Karpas-422 (cell line): ENCODE measurements around the gene ANKRD6. TPM values are rescaled to one million over a fixed set of nuclear protein-coding genes. Genes with fewer than 3 reads are reported as not detected.

Source experiments
- DNase-seq: peaks from one replicate; pipeline ENCODE4 v3.0.0-alpha.2; 2015
- H2AFZ ChIP-seq: fragments of 200-600 bp; sonication (generic); 2 replicates; pipeline ENCODE4 v1.6.1; 2014; ENCODE audit warnings: antibody characterized with exemption, low read length, mixed read lengths
- H3K27ac ChIP-seq: fragments of 200-600 bp; sonication (generic); 2 replicates; pipeline ENCODE4 v1.5.1; 2014; ENCODE audit warnings: mild to moderate bottlenecking, low read length, moderate library complexity
- H3K27me3 ChIP-seq: fragments of 200-600 bp; sonication (generic); 2 replicates; pipeline ENCODE4 v1.6.1; 2014; ENCODE audit warnings: low read length, mixed read lengths
- H3K36me3 ChIP-seq: fragments of 200-600 bp; sonication (generic); 2 replicates; pipeline ENCODE4 v1.6.1; 2014; ENCODE audit warnings: low read length, mixed read lengths; ENCODE audit not compliant: insufficient read depth
- H3K4me1 ChIP-seq: fragments of 200-600 bp; sonication (generic); 2 replicates; pipeline ENCODE4 v1.6.1; 2014; ENCODE audit warnings: mild to moderate bottlenecking, low read length, mixed read lengths
- H3K4me2 ChIP-seq: fragments of 200-600 bp; sonication (generic); 2 replicates; pipeline ENCODE4 v1.6.1; 2014; ENCODE audit warnings: low read length, low read depth, mild to moderate bottlenecking; ENCODE audit not compliant: poor library complexity, severe bottlenecking
- H3K4me3 ChIP-seq: fragments of 200-600 bp; sonication (generic); 2 replicates; pipeline ENCODE4 v1.5.1; 2014; ENCODE audit warnings: mild to moderate bottlenecking, antibody characterized with exemption, low read length, mixed read lengths
- H3K79me2 ChIP-seq: fragments of 200-600 bp; sonication (generic); 2 replicates; pipeline ENCODE4 v1.6.1; 2014; ENCODE audit warnings: mild to moderate bottlenecking, low read length, mixed read lengths
- H3K9ac ChIP-seq: fragments of 200-600 bp; sonication (generic); 2 replicates; pipeline ENCODE4 v1.6.0; 2014; ENCODE audit warnings: low read length
- H3K9me2 ChIP-seq: fragments of 200-600 bp; sonication (generic), shearing (Covaris generic); replicated peaks from 2 replicates; pipeline ENCODE4 v1.6.0; 2014; ENCODE audit warnings: mild to moderate bottlenecking, low read length, moderate library complexity; ENCODE audit not compliant: insufficient read depth
- H3K9me3 ChIP-seq: fragments of 300-700, 200-600 bp; sonication (generic); 2 replicates; pipeline ENCODE4 v1.6.1; 2014; ENCODE audit warnings: low read length, mixed read lengths
- H4K20me1 ChIP-seq: fragments of 200-600 bp; sonication (generic); 2 replicates; pipeline ENCODE4 v1.6.1; 2014; ENCODE audit warnings: mild to moderate bottlenecking, antibody characterized with exemption, low read length, low read depth; ENCODE audit not compliant: insufficient read depth
- total RNA-seq: library from RNA; depleted of rRNA; stranded (reverse); fragments of >200 nt; shearing (Covaris generic); gene quantifications from 2 replicates; pipeline ENCODE4 v1.2.3, GENCODE V29; 2014; ENCODE audit warnings: low replicate concordance; rRNA removed

The ANKRD6 gene
- not detected in 2 replicates for total RNA-seq

- no peaks in the 10 kb centered on the region for H3K79me2 ChIP-seq
- H3K27me3 ChIP-seq, result no peaks in the 10 kb centered on the region
- H3K27ac ChIP-seq, result no peak within 1 kb of the TSS
- H3K9me3 ChIP-seq, result no peaks in the 10 kb centered on the region
- no peaks in the 10 kb centered on the region for H3K4me1 ChIP-seq
- peak; percentile 82 for DNase-seq
- H3K4me3 ChIP-seq, result no peak within 1 kb of the TSS
- H3K4me2 ChIP-seq, result no peak within 1 kb of the TSS
- no peaks in the 10 kb centered on the region for H3K36me3 ChIP-seq
- no peaks in the 10 kb centered on the region for H4K20me1 ChIP-seq
- H3K9ac ChIP-seq, result no peak within 1 kb of the TSS
- H2AFZ ChIP-seq, result no peak within 1 kb of the TSS
- H3K9me2 ChIP-seq, result no peaks in the 10 kb centered on the region
These were observed at the start of gene ANKRD6 for GRCh38 chr6:89432875-89433251. TSS of gene ANKRD6 (plus strand) at chr6:89433152. CDS start at chr6:89566977, 133,825 bp downstream.

GRCh38 chr6:89385156-89385667, 47.7 kb upstream of the ANKRD6 start:
- H3K4me2 ChIP-seq, result peak overlapping the region; percentile 43
- DNase-seq, result peak; percentile 67
- no peaks in the 10 kb centered on the region for H3K9me3 ChIP-seq
- H3K27me3 ChIP-seq, result no peaks in the 10 kb centered on the region
- H3K4me1 ChIP-seq, result peaks cover 38% of the 10 kb centered on the region
- no peak overlapping the region for H2AFZ ChIP-seq
- no peaks in the 10 kb centered on the region for H3K36me3 ChIP-seq
- H4K20me1 ChIP-seq, result 0 out of 2 replicates have a peak, but pooled peaks cover 3% of the 10 kb centered on the region
- H3K9me2 ChIP-seq, result no peaks in the 10 kb centered on the region
- no peak overlapping the region for H3K9ac ChIP-seq
- no peaks in the 10 kb centered on the region for H3K79me2 ChIP-seq
- no peak overlapping the region for H3K27ac ChIP-seq
- no peak overlapping the region for H3K4me3 ChIP-seq

GRCh38 chr6:89385846-89386245, 47.1 kb upstream of the ANKRD6 start:
- Histone ChIP-seq H3K4me2 (peak overlapping the region; percentile 43), H2AFZ (no peak overlapping the region), H3K36me3 (no peaks in the 10 kb centered on the region), H3K9me2 (no peaks in the 10 kb centered on the region), H3K27me3 (no peaks in the 10 kb centered on the region), H4K20me1 (0 out of 2 replicates have a peak, but pooled peaks cover 3% of the 10 kb centered on the region), H3K27ac (no peak overlapping the region), H3K4me3 (no peak overlapping the region), H3K9ac (no peak overlapping the region), H3K79me2 (no peaks in the 10 kb centered on the region), H3K4me1 (peaks cover 38% of the 10 kb centered on the region), H3K9me3 (no peaks in the 10 kb centered on the region)
- peak; percentile 41 for DNase-seq

- Histone ChIP-seq H3K4me2 (peak overlapping the region; percentile 70), H2AFZ (no peak overlapping the region)
- DNase-seq, result peak; percentile 38
These were observed 45.9 kb upstream of the ANKRD6 start for GRCh38 chr6:89386917-89387491.

GRCh38 chr6:89387516-89388201, 45.3 kb upstream of the ANKRD6 start:
- peak overlapping the region; percentile 70 for H3K4me2 ChIP-seq

More at GRCh38 chr6:89386917-89387491, 45.9 kb upstream of the ANKRD6 start:
- H4K20me1 ChIP-seq, result 0 out of 2 replicates have a peak, but pooled peaks cover 3% of the 10 kb centered on the region
- peak overlapping the region; percentile 38; the same call in 1 of the 2 replicates for H3K4me3 ChIP-seq
- no peak overlapping the region for H3K27ac ChIP-seq
- H3K79me2 ChIP-seq, result no peaks in the 10 kb centered on the region
- no peaks in the 10 kb centered on the region for H3K9me3 ChIP-seq
- H3K9ac ChIP-seq, result no peak overlapping the region
- no peaks in the 10 kb centered on the region for H3K36me3 ChIP-seq
- peaks cover 38% of the 10 kb centered on the region for H3K4me1 ChIP-seq
- no peaks in the 10 kb centered on the region for H3K27me3 ChIP-seq
- no peaks in the 10 kb centered on the region for H3K9me2 ChIP-seq

GRCh38 chr6:89388846-89389245, 44.1 kb upstream of the ANKRD6 start:
- Histone ChIP-seq H3K9me2 (no peaks in the 10 kb centered on the region), H3K27ac (no peak overlapping the region), H3K9ac (no peak overlapping the region), H2AFZ (no peak overlapping the region), H3K4me1 (peaks cover 38% of the 10 kb centered on the region), H3K79me2 (no peaks in the 10 kb centered on the region), H3K27me3 (no peaks in the 10 kb centered on the region), H3K9me3 (no peaks in the 10 kb centered on the region), H3K4me2 (no peak overlapping the region), H3K4me3 (no peak overlapping the region), H3K36me3 (no peaks in the 10 kb centered on the region), H4K20me1 (0 out of 2 replicates have a peak, but pooled peaks cover 3% of the 10 kb centered on the region)
- DNase-seq, result no peak

More at GRCh38 chr6:89387516-89388201, 45.3 kb upstream of the ANKRD6 start:
- no peaks in the 10 kb centered on the region for H3K9me2 ChIP-seq
- no peak overlapping the region for H3K27ac ChIP-seq
- H3K9ac ChIP-seq, result no peak overlapping the region
- DNase-seq, result peak; percentile 85
- H3K79me2 ChIP-seq, result no peaks in the 10 kb centered on the region
- no peaks in the 10 kb centered on the region for H3K27me3 ChIP-seq
- H3K4me1 ChIP-seq, result peaks cover 38% of the 10 kb centered on the region
- no peaks in the 10 kb centered on the region for H3K36me3 ChIP-seq
- 0 out of 2 replicates have a peak, but pooled peaks cover 3% of the 10 kb centered on the region for H4K20me1 ChIP-seq
- no peak overlapping the region for H2AFZ ChIP-seq
- no peaks in the 10 kb centered on the region for H3K9me3 ChIP-seq
- H3K4me3 ChIP-seq, result peak overlapping the region; percentile 38; the same call in 1 of the 2 replicates

- no peaks in the 10 kb centered on the region for H3K79me2 ChIP-seq
- H4K20me1 ChIP-seq, result 0 out of 2 replicates have a peak, but pooled peaks cover 1% of the 10 kb centered on the region
- DNase-seq, result peak; percentile 34
- no peak overlapping the region for H3K4me3 ChIP-seq
- no peak overlapping the region for H3K27ac ChIP-seq
- H3K9ac ChIP-seq, result no peak overlapping the region
- H3K4me2 ChIP-seq, result no peak overlapping the region
- H3K36me3 ChIP-seq, result no peaks in the 10 kb centered on the region
- H3K9me2 ChIP-seq, result no peaks in the 10 kb centered on the region
- no peaks in the 10 kb centered on the region for H3K27me3 ChIP-seq
- no peaks in the 10 kb centered on the region for H3K9me3 ChIP-seq
- peaks cover 8% of the 10 kb centered on the region for H3K4me1 ChIP-seq
- H2AFZ ChIP-seq, result no peak overlapping the region
These were observed 40.1 kb upstream of the ANKRD6 start for GRCh38 chr6:89392823-89393222.

GRCh38 chr6:89393659-89394058, 39.3 kb upstream of the ANKRD6 start:
- Histone ChIP-seq H3K4me2 (no peak overlapping the region), H3K27ac (no peak overlapping the region), H4K20me1 (no peaks in the 10 kb centered on the region), H3K79me2 (no peaks in the 10 kb centered on the region), H3K36me3 (no peaks in the 10 kb centered on the region), H3K27me3 (no peaks in the 10 kb centered on the region), H2AFZ (no peak overlapping the region), H3K4me1 (no peaks in the 10 kb centered on the region; the same call in 1 of the 2 replicates), H3K4me3 (no peak overlapping the region), H3K9ac (no peak overlapping the region), H3K9me3 (no peaks in the 10 kb centered on the region), H3K9me2 (no peaks in the 10 kb centered on the region)
- DNase-seq, result no peak
